IPS DF 19.7 (cell line): ENCODE measurements around the gene C19orf33.

ENCODE experiments used
- DNase-seq: peaks from one replicate; pipeline ENCODE4 v3.0.0-alpha.2; 2013; ENCODE audit warnings: low read depth, low spot score

The C19orf33 gene

DNA sequence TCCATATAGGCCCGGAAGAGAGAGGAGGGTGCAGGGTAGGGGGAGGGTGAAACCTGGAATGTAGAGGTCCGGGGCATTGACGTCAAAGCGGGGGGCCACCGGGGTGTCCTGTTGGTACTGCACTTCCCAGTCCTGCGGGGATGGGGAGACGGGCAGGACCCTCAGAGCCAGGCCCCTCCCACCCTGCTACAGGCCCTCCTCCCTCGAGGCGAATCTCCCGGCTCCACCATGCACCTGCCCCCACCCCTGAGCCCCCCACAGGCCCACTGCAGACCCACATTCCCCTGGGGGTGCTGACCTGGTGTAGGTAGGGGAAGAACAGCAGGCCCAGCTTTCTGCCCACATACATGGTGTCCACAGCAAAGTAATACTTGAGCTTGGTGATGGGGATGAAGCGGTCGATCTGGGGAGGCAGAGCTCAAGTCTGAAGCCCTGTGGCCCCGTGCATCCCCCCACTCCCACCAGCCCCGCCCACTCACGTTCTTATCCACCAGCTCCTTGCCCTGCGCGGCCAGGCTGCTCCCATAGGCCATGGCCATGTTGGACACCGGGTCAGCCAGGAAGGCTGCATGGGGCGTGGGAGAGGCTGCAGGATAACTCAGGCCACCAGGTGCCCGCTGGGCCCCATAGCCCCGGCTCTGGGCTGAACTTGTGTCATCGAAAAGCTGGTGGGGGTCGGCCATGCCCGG is 5.0 kb downstream of the C19orf33 start:
- no peak for DNase-seq

DNA sequence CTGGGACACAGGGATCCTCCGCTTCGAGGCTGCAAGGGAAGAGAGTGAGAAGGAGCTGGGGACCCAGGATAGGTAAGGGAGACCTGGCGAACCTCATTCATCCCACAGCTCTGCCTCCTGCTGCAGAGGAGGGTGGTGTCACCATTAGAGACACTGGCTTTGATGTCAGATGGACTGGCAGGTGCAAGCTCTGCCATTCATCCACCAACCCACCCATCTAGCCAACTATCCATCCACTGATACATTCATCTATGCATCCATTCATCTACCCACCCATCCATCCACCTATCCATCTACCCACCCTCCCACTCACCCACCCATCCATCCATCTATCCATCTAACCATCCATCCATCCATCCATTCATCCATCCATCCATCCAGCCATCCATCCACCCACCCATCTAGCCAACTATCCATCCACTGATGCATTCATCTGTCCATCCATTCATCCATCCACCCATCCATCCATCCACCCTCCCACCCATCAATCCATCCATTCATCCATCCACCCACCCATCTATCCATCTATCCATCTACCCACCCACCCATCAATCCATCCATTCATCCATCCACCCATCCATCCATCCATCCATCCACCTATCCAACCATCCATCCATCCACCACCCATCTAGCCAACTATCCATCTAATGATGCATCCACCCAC is 5.7 kb downstream of the C19orf33 start:
- DNase-seq = no peak

DNA sequence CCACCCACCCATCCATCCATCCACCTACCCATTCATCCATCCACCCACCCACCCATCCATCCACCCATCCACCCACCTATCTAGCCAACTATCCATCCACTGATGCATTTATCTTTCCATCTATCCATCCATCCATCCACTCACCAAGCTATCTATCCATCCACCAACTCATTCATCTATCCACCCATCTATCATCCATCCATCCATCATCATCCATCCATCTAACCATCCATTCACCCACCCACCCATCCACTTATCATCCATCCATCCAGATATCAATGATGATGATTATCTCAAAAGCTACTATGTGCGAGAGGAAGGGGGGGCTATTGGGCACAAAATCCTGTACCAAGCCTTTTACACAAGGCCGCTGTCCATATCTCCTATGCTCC is 6.2 kb downstream of the C19orf33 start:
- no peak for DNase-seq

DNA sequence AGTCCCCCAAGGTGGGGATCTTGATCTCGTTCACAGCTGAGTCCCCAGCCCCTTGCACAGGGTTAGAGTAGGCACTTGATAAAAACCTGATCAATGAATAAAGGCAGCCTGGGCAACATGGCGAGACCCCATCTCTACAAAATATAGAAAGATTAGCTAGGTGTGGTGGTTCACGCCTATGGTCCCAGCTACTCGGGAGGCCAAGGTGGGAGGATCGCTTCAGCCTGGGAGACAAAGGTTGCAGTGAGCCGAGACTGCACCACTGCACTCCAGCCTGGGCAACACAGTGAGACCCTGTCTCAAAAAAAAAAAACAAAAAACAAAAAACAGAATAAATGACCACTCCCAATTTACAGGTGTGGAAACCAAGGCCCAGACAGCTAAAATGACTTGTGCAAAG is 6.9 kb downstream of the C19orf33 start:
- DNase-seq = no peak

DNA sequence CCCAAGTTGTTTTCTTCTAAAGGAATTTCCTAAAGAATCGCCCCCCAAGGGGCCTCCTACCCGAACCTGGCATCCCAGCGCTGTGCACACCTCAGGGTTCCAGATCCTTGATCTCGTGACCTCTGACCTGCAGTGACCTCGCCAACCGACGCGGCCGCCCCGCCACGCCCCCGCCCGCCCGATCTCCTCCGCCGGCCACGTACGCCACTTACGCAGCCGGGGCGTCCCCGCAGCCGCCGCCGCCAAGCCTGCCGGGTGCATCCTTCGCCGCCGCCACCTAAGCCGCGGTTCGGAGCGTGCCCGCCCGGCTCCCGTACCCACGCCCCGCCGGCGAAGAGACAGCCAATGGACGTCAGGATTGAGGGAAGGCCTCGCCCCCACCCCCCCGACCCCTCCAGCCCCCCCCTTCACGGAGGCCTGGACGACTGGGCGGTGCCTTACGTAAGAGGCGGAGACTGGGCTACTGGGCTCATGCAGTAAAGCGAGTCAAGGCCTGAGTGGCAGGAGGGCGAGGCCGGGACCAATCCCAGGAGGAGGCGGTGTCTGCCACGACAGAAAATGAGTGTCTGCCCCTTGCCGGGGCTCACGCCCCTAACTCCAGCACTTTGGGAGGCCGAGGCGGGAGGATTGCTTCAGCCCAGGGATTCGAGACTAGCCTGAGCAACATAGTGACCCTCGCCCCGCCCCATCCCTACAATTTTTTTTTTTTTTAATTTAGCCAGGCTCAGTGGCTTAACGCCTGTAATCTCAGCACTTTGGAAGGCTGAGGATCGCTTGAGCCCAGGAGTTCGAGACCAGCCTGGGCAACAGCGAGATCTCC is 11.8 kb downstream of the C19orf33 start, which contains the start of gene YIF1B:
Gene YIF1B (minus strand): TSS at position 291 of the 820 bp plus-strand sequence. CDS start 30 bp downstream, at position 261.
- DNase-seq = peak; percentile 91

DNA sequence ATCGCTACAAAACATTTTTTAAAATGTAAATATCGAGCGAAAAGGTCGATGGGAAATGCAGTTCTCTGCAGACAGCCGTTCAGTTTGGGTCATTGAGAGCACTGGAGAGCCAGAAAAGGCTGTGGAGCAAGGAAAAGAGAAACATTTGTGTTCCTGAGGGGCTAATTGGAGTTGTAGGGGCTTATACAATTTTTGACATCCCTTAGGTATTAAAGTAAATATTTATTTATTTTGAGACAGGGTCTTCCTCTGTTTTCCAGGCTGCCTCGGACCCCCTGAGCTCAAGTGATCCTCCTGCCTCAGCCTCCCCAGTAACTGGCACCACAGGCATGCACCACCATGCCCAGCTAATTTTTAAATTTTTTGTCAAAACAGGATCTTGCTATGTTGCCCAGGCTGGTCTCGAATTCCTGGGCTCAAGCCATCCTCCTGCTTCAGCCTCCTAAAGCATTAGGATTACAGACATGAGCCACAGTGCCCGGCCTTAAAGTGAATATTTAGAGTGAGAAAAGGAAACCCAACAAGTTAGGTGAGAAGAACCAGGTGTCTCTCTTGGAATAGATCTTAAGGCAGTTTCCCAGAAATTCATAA is 12.5 kb downstream of the C19orf33 start:
- DNase-seq = no peak

DNA sequence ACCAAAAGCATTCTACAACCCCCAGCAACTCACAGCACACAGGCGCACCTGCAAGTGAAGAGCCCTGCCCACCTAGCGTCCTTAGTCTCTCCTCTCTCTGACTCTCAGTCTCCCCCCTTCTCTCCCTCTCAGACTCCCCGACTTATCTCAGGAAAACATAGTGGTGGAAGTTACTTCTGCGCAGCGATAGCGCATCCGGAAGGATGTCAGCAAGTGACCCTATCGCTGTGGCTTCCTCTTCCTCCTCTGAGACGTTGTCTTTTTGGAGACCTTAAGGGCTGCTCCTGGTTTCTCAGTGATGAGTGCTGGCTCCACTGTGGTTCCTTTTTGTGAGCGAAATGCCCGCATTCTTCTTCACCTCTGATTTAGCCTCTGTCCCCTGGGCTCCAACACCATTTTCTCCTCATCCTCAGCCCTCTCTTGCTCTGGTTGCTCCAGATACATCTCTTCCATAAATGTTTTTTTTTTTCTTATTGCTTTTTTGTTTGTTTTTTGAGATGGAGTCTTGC is 13.1 kb downstream of the C19orf33 start:
- DNase-seq = no peak

DNA sequence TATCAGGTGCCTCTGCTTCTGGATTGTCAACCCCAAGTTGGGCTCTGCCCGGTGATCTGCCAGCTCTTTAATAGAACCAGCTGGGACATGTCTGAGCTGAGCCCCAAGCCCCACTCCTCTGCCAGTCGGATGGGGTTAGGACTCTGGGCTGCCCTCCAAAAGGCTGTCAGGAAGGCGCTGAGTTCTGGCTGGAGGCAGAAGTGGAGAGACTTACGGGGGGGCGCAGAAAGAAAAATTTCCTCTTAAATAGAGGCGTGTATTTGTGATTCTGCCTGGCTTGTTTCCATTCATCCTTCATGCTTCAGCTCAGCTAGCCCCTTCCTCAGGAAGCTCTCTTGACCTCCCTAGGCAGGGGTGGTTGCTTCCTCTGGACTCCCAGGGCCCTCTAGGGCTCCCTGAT is 14.6 kb downstream of the C19orf33 start:
- no peak for DNase-seq

DNA sequence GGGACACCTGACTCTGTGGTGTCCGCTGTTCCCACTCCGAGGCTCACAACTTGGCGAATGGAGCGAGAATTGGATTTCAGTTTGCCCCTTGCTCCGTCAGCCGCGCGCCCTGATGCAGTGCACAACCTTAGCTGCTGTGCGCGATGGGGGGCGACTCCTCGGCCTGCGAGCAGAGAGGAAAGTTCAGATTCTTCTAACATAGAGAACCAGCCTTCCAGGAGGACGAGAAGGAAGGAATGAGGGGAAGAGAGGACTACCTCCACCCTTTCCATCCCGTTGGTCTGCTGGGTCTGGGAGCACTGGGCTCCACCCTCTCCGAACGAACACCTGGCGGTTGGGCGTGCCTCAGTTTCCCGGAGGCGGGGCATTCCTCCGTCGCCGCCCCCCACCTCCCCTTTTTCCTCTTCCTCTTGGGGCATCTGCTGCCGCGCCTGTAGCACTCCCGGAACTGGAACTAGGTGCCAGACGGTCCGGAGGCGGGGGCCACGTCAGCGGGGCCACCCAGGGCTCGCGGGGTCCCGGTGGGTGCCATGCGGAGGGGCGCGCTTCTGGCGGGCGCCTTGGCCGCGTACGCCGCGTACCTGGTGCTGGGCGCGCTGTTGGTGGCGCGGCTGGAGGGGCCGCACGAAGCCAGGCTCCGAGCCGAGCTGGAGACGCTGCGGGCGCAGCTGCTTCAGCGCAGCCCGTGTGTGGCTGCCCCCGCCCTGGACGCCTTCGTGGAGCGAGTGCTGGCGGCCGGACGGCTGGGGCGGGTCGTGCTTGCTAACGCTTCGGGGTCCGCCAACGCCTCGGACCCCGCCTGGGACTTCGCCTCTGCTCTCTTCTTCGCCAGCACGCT is 15.6 kb downstream of the C19orf33 start, which contains the start of gene KCNK6:
Gene KCNK6 (plus strand): TSS at position 425 of the 838 bp plus-strand sequence. CDS start 106 bp downstream, at position 531.
- no peak for DNase-seq

DNA sequence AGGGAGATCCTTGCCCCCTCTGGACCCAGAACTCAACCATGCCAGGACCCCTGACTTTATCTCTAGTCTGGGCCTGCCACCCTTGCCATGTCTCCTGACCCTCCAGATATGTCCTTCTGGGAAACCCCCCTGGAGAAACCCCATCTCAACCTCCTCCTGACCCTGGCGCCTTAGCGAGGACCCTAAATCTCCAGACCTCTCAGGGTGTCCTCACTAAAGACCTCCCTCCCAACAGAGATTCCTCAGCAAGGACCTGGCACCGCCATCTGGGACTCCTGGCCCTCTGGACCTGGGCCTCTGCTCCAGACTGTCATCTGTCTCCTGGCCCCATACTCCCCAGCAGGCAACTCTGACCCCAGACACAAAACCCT is 16.9 kb downstream of the C19orf33 start:
- DNase-seq = no peak

DNA sequence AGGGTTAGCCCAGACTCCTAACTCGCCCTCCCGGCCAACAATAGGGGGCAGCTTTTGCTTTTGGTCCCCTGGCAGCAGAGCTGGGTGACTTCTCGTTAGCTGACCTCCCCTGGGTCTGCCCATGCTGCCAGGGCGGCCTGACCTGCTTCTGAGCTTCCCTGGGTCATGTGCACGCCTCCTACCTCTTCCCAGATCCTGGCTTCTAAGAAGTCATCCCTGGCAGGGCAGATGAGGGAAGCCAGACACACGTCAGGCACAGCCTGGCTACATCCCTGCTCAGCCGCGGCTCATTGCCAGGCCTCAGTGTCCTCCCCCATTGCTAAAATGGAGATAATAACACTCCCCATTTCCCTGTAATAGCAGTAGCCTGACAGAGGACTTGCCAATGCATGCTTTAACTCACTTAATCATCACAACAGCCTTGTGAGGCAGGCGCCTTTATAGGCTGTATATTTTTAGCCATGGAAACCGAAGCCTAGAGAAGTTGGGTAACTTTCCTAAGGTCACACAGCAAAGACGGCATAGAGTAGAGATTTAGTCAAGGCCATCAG is 17.7 kb downstream of the C19orf33 start:
- DNase-seq = no peak

DNA sequence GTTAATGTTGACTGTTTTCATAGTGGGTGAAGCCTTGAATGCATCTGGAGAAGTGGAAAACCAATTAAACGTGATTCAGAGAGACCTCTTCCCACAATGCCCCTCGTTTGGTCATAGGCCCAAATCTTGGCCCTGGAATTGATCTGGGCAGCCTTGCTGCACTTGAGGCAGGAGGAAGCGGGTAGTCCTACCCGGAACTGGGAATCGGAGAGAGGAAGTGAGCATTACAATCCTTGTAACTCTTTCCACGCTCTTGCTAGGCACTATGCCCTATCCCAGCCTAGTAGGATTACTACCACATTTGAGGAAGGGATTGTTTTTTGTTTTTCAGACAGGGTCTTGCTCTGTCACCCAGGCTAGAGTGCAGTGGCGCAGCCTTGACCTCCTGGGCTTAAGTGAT is 19.2 kb downstream of the C19orf33 start:
- DNase-seq = no peak

DNA sequence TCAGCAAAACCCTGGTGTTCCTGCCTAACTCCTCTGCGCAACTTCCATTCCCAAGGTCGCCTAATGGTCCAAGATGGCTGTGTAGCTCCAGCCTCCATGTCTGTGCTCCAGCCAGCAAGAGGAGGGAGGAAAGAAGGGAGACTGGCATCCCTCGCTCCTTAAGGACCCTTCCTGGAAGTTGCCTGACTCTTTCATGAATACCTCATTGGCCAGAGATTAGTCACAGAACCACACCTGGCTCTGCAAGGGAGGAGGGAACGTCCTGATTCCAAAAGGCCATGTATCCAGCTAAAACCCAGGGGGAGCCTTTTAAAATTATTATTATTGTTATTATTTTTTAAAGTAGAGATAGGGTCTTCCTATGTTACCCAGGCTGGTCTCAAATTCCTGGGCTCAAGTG is 20.4 kb downstream of the C19orf33 start:
- DNase-seq = no peak

DNA sequence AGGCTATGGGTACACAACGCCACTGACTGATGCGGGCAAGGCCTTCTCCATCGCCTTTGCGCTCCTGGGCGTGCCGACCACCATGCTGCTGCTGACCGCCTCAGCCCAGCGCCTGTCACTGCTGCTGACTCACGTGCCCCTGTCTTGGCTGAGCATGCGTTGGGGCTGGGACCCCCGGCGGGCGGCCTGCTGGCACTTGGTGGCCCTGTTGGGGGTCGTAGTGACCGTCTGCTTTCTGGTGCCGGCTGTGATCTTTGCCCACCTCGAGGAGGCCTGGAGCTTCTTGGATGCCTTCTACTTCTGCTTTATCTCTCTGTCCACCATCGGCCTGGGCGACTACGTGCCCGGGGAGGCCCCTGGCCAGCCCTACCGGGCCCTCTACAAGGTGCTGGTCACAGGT is 22.5 kb downstream of the C19orf33 start:
- DNase-seq = no peak

DNA sequence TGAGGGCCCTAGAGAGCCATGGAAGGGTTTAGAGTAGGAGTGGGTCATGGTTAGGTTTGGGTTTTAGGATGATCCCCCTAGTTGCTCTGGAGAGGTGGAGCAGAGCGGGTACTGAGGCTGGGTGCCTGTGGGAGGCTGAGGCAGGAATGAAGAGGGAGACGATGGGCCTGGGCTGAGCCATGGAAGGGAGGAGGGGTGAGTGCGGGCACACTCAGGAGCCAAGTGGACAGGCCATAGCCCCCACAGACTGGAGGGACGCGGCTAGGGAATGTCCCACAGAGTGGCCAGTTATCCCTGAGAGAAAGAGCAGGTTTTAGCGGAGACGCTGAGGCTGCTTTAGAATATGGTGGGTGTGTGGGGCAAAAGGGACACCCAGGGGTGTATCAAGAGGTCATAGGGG is 25.6 kb downstream of the C19orf33 start:
- DNase-seq = no peak

DNA sequence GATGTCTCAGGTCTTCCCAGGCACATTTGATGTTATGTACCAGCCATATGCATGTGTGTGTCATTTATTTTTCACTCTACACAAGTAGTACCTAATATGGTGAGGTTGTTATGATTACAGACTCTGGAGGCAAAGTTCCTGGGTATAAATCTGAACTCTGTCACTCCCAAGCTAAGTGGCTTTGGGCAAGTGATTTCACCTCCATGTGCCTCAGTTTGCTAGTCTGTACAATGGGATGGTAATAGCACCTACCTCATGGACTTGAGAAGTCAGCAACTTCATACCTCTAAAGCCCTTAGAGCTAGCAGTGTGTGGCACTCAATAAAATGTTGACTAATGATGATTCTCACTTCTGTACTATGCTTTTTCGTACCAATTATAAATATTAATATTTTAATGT is 27.7 kb downstream of the C19orf33 start:
- DNase-seq = no peak

DNA sequence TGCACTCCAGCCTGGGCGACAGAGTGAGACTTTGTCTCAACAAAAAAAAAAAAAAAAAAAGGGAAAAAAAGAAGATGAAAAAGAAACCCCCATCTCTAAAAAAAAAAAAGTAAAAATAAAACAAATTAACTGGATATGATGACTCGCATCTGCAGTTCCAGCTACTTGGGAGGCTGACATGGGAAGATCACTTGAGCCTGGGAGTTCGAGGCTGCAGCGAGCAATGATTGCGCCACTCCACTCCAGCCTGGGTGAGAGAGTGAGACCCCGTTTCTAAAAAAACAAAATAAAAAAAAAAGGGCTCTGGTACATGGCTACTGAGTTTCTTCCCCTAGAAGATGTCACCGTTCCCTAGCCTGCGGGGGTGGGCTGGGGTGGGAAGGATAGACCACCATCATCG is 29.2 kb downstream of the C19orf33 start:
- no peak for DNase-seq

DNA sequence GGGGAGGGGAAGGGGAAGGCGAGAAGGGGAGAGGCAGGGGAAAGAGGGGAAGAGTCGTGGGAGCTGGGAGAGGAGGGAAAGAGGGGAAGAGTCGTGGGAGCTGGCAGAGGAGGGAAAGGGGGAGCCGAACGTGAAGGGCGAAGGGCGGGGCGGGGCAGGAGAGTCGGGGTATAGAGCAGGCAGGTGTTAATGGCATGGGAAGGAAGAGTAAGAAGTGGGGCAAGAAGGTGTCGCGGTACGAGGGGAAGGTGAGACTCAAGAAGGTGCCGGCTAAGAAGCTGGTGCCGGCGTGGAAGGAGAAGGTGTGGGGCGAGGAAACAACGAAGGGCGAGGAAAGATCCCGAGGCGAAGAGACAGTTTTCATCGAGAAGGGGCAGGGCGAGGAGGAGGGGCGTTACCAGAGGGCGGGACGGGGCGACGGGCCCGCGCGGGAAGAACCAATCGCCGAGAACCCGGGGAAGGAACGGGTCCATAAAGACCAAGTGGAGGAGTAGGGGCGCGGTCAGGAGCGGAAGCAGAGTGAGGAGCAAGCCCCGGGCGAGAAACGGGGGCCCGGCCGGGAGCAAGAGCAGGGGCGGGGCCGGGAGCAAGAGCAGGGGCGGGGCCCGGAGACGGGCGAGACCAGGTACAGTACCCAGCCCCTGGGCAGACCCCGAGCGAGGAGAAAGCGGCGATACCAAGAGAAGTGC is 32.0 kb downstream of the C19orf33 start:
- no peak for DNase-seq

DNA sequence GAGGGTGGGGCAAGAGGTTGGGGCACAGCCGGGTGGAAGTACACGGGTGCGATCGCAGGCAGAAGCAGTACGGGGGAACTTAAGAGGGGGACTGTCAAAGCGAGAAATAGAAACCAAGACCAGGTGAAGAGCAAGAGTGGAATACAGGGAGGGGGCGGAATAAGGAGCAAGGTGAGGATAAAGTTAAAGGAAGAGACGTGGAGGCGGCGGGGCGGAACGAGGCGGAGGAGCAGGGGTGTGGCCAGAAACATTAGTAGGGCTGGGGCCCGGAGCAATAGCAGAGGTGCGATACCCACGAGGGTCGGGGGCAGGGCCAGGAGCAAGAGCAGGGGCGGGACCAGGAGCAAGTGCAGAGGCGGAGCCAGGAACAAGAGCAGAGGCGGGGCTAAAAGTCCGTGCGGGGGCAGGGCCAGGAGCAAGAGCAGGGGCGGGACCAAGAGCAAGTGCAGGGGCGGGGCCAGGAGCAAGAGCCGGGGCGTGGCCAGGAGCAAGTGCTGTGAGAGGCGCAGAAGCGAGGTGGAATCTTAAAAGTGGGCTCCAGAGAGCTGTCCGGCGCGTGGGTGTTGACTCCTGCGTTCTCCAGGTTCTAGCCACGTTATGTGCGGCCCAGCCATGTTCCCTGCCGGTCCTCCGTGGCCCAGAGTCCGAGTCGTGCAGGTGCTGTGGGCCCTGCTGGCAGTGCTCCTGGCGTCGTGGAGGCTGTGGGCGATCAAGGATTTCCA is 32.7 kb downstream of the C19orf33 start:
- DNase-seq = no peak

DNA sequence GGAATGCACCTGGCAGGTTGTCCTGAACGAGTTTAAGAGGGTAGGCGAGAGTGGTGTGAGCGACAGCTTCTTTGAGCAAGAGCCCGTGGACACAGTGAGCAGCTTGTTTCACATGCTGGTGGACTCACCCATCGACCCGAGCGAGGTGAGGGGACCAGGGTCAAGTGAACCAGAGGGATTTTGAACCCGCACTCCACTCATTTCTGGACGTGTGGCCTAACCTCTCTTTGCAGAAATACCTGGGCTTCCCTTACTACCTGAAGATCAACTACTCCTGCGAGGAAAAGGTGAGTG is 33.3 kb downstream of the C19orf33 start:
- no peak for DNase-seq
